ENCODE results near the gene CPSF6. TPM values are rescaled to one million over a fixed set of nuclear protein-coding genes. Genes with fewer than 3 reads are reported as not detected.

Gene CPSF6
- polyA plus RNA-seq, 1 donor (not counting 4 experiments of a cell fraction or from before 2014, with no cell fraction given), result 59.5 TPM

GRCh38 chr12:69252033-69252432 is 12.7 kb downstream of the CPSF6 start:
- H3K4me1 ChIP-seq (ENCODE audit: control insufficient read depth, extremely low read depth, insufficient read depth, low read length), result no peaks in the 10 kb centered on the region
- no peak overlapping the region for H2AFZ ChIP-seq (ENCODE audit: control insufficient read depth, low read length)
- no peak for TF ChIP-seq CTCF (optimal IDR thresholded peaks at IDR 0.05 in 1 of 3, IDR thresholded peaks at IDR 0.05 in 1 of 3, conservative IDR thresholded peaks at IDR 0.05 in 1 of 3; ENCODE audit: extremely low read depth in 1 of 3, insufficient read depth in 2 of 3, low read length in 3 of 3)
- no peaks in the 10 kb centered on the region for H3K9me3 ChIP-seq (ENCODE audit: control insufficient read depth, low read depth, low read length)
- H3K79me2 ChIP-seq (ENCODE audit: control insufficient read depth, insufficient read depth, low read length), result peaks cover 68% of the 10 kb centered on the region
- DNase-seq (ENCODE audit: low read depth, low spot score), result no peak
- no peak overlapping the region for H3K9ac ChIP-seq (ENCODE audit: control insufficient read depth, extremely low read depth, insufficient read depth, low read length)
- H3K4me3 ChIP-seq (ENCODE audit: control insufficient read depth in 2 of 3, extremely low read depth in 1 of 3, insufficient read depth in 2 of 3, low read depth in 1 of 3, low read length in 3 of 3), result no peak overlapping the region
- peaks cover 4 to 7% of the 10 kb centered on the region in 2 experiments for H3K36me3 ChIP-seq (ENCODE audit: control insufficient read depth in 2 of 2, extremely low read depth in 1 of 2, insufficient read depth in 2 of 2, low read length in 2 of 2)
- no peaks in the 10 kb centered on the region for H3K9me1 ChIP-seq (ENCODE audit: control insufficient read depth, extremely low read depth, insufficient read depth, low read length)
- no peak overlapping the region for H3K27ac ChIP-seq (ENCODE audit: control insufficient read depth, insufficient read depth, low read length)
- peaks cover 3% of the 10 kb centered on the region for H4K20me1 ChIP-seq (ENCODE audit: control insufficient read depth, extremely low read depth, insufficient read depth, low read length)
- no peak for FAIRE-seq
- dilution Hi-C loops (cut with MboI; ENCODE audit: extremely low pct_ligation_motif_present, low sequenced_read_pairs), result no loop called here
- H3K27me3 ChIP-seq (ENCODE audit: control insufficient read depth, extremely low read depth, insufficient read depth, low read length), result no peaks in the 10 kb centered on the region
- no peak overlapping the region for H3K4me2 ChIP-seq (ENCODE audit: control insufficient read depth, extremely low read depth, insufficient read depth, low read depth, low read length)

DNA sequence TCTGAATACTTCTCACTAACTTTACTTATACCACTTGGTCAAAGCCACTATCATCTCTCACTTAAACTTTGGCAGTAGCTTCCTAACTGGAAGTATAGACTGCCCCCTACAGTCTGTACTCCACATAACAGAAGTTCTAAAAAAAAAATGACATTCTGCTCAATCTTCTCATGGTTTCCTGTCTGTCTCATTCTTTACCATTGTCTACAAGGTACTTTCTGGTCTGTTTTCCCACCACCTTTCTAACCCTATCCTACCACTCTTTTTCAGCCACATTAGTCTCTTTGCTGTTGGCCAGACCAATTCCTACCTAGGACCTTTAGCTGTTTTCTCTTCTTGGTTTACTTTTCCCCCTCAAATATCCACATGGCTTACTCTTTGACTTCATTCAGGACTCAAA is 14.7 kb downstream of the CPSF6 start:
- dilution Hi-C loops (cut with MboI; ENCODE audit: extremely low pct_ligation_motif_present, low sequenced_read_pairs), result no loop called here
- Histone ChIP-seq H4K20me1 (ENCODE audit: control insufficient read depth, extremely low read depth, insufficient read depth, low read length) (peaks cover 3% of the 10 kb centered on the region), H3K4me1 (ENCODE audit: control insufficient read depth, extremely low read depth, insufficient read depth, low read length) (no peaks in the 10 kb centered on the region), H2AFZ (ENCODE audit: control insufficient read depth, low read length) (no peak overlapping the region), H3K36me3 (ENCODE audit: control insufficient read depth in 2 of 2, extremely low read depth in 1 of 2, insufficient read depth in 2 of 2, low read length in 2 of 2) (peaks cover 16% of the 10 kb centered on the region in 2 experiments), H3K4me3 (ENCODE audit: control insufficient read depth in 2 of 3, extremely low read depth in 1 of 3, insufficient read depth in 2 of 3, low read depth in 1 of 3, low read length in 3 of 3) (no peak overlapping the region), H3K27me3 (ENCODE audit: control insufficient read depth, extremely low read depth, insufficient read depth, low read length) (no peaks in the 10 kb centered on the region), H3K27ac (ENCODE audit: control insufficient read depth, insufficient read depth, low read length) (no peak overlapping the region), H3K9me3 (ENCODE audit: control insufficient read depth, low read depth, low read length) (no peaks in the 10 kb centered on the region), H3K79me2 (ENCODE audit: control insufficient read depth, insufficient read depth, low read length) (peaks cover 49% of the 10 kb centered on the region), H3K9ac (ENCODE audit: control insufficient read depth, extremely low read depth, insufficient read depth, low read length) (no peak overlapping the region), H3K9me1 (ENCODE audit: control insufficient read depth, extremely low read depth, insufficient read depth, low read length) (no peaks in the 10 kb centered on the region), H3K4me2 (ENCODE audit: control insufficient read depth, extremely low read depth, insufficient read depth, low read depth, low read length) (no peak overlapping the region)
- DNase-seq (ENCODE audit: low read depth, low spot score) (no peak), FAIRE-seq (no peak)
- TF ChIP-seq CTCF (optimal IDR thresholded peaks at IDR 0.05 in 1 of 3, IDR thresholded peaks at IDR 0.05 in 1 of 3, conservative IDR thresholded peaks at IDR 0.05 in 1 of 3; ENCODE audit: extremely low read depth in 1 of 3, insufficient read depth in 2 of 3, low read length in 3 of 3), result peak in 2 of 3 experiments; percentile 59
- TF ChIP-seq EZH2 (IDR thresholded peaks at IDR 0.05; ENCODE audit: low read length), result no peak

All from keratinocyte (primary cell).